GM10266 (cell line): Measurements from ENCODE around the gene ZNF564.

Experiments
- DNase-seq: peaks from one replicate; pipeline ENCODE4 v3.0.0; 2012; ENCODE audit errors: extremely low spot score
- TF ChIP-seq, protein P1 (sequence below): IDR thresholded peaks from 2 replicates; pipeline ENCODE4 v1.5.1; 2012; ENCODE audit warnings: mild to moderate bottlenecking, low read depth; ENCODE audit not compliant: control insufficient read depth, insufficient read depth; ENCODE audit errors: missing control alignments

Gene ZNF564

GRCh38 chr19:12551060-12551832 is at the start of gene ZNF564:
ZNF564 (minus strand) TSS chr19:12551482; CDS start chr19:12551332, 150 bp downstream.
- peak; percentile 99 for DNase-seq
- TF ChIP-seq, protein P1, sequence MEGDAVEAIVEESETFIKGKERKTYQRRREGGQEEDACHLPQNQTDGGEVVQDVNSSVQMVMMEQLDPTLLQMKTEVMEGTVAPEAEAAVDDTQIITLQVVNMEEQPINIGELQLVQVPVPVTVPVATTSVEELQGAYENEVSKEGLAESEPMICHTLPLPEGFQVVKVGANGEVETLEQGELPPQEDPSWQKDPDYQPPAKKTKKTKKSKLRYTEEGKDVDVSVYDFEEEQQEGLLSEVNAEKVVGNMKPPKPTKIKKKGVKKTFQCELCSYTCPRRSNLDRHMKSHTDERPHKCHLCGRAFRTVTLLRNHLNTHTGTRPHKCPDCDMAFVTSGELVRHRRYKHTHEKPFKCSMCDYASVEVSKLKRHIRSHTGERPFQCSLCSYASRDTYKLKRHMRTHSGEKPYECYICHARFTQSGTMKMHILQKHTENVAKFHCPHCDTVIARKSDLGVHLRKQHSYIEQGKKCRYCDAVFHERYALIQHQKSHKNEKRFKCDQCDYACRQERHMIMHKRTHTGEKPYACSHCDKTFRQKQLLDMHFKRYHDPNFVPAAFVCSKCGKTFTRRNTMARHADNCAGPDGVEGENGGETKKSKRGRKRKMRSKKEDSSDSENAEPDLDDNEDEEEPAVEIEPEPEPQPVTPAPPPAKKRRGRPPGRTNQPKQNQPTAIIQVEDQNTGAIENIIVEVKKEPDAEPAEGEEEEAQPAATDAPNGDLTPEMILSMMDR: no peak

- no peak for DNase-seq
- TF ChIP-seq, protein P1: no peak
These were observed 46.3 kb upstream of the ZNF564 start for GRCh38 chr19:12597594-12597993.

- TF ChIP-seq, protein P1: no peak
- no peak for DNase-seq
These were observed 45.8 kb upstream of the ZNF564 start for GRCh38 chr19:12596927-12597548.

DNA sequence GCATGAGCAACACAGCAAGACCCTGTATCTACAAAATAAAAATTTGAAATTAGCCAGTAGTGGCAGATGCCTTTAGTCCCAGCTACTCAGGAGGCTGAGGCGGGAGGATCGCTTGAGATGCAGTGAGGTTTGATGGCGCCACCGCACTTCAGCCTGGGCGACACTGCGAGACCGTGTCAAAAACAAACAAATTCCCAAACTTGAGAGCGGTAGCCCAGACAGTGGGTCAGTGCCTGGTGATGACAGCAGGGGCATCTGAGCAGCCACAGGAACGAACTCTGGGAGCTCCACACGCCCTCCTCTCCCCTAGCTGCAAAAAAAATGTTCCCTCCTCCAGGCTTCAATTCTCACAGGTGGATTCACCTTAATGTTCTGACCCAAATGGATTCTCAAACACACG is 45.2 kb upstream of the ZNF564 start:
- TF ChIP-seq, protein P1: no peak
- DNase-seq: no peak

- TF ChIP-seq, protein P1: no peak
- no peak for DNase-seq
These were observed 29.8 kb upstream of the ZNF564 start for GRCh38 chr19:12581100-12581499.

GRCh38 chr19:12580180-12580694 is 29.0 kb upstream of the ZNF564 start:
- TF ChIP-seq, protein P1: no peak
- no peak for DNase-seq

DNA sequence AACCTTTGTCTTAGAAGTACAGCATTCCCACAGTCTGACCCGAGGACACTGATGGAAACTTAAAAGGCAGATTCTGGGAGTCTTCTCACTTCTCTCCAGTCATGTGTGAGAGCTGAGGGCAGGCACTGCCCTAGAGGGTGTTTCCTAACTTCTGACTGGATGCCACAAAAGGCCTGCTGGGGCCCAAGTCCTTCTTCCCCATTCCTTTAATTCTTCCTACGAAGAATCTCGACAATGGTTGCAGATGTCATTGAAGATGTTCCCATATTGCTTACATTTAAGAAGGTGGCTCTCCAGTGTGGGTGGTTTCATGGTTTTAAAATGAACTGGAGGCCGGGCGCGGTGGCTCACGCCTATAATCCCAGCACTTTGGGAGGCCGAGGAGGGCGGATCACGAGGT is 27.4 kb upstream of the ZNF564 start:
- TF ChIP-seq, protein P1: no peak
- DNase-seq: no peak
